Esophagus muscularis mucosa (tissue), 3 donors: ENCODE measurements around the gene KMT2A.

Experiments
- POLR2AphosphoS5 ChIP-seq, 2 donors: sonication (generic); formaldehyde crosslinking; IDR thresholded peaks; one replicate each; pipeline ENCODE4 v1.6.1; 2017; ENCODE audit warnings: antibody characterized with exemption in 2 of 2
- TF ChIP-seq, protein P1 (sequence below), 3 experiments: fragments of 200-600 bp in 2 of 3; fragments of 450-650 bp in 1 of 3; sonication (generic) in 2 of 3; IDR thresholded peaks; one replicate each; pipeline ENCODE4 v1.5.1; 2017 to 2019; ENCODE audit warnings: antibody characterized with exemption in 3 of 3, mild to moderate bottlenecking in 2 of 3, moderate library complexity in 1 of 3

DNA sequence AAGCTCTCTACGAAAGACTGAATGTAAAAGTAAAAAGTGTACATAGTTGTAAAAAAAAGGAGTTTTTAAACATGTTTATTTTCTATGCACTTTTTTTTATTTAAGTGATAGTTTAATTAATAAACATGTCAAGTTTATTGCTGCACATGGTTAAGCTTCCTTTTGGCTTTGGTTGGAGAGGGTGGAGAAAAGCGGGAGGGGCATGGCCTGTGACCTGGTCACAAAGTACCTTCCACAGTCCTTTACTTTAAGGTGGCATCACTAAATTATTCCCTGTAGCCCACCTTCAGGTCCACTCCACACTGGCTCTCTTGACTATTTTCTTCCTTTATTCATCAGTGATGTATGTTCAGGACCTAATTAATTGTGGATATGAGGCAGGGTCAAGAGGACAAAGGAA is 90.4 kb downstream of the KMT2A start:
- TF ChIP-seq, protein P1, sequence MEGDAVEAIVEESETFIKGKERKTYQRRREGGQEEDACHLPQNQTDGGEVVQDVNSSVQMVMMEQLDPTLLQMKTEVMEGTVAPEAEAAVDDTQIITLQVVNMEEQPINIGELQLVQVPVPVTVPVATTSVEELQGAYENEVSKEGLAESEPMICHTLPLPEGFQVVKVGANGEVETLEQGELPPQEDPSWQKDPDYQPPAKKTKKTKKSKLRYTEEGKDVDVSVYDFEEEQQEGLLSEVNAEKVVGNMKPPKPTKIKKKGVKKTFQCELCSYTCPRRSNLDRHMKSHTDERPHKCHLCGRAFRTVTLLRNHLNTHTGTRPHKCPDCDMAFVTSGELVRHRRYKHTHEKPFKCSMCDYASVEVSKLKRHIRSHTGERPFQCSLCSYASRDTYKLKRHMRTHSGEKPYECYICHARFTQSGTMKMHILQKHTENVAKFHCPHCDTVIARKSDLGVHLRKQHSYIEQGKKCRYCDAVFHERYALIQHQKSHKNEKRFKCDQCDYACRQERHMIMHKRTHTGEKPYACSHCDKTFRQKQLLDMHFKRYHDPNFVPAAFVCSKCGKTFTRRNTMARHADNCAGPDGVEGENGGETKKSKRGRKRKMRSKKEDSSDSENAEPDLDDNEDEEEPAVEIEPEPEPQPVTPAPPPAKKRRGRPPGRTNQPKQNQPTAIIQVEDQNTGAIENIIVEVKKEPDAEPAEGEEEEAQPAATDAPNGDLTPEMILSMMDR (IDR thresholded peaks at IDR 0.05), result no peak
- no peak for TF ChIP-seq POLR2AphosphoS5 (IDR thresholded peaks at IDR 0.05)
